ENCODE data around the gene RORB.

Gene RORB

GRCh38 chr9:74496819-74497747 lies at the start of gene RORB:
Gene RORB, plus strand, starts transcription at chr9:74497335. Its CDS starts 642 bp downstream, at chr9:74497977.
- DNase-seq = no peak

- no peak for DNase-seq
Measured at GRCh38 chr9:74447451-74448193, 49.5 kb upstream of the RORB start.

- DNase-seq = no peak
Measured at GRCh38 chr9:74449060-74449459, 48.1 kb upstream of the RORB start.

- DNase-seq = no peak
Measured at GRCh38 chr9:74458832-74459231, 38.3 kb upstream of the RORB start.

GRCh38 chr9:74463825-74464224 lies 33.3 kb upstream of the RORB start:
- no peak for DNase-seq

GRCh38 chr9:74478606-74479005 lies 18.5 kb upstream of the RORB start:
- no peak for DNase-seq

GRCh38 chr9:74479711-74480110 lies 17.4 kb upstream of the RORB start:
- no peak for DNase-seq

- no peak for DNase-seq
Measured at GRCh38 chr9:74487395-74487794, 9.7 kb upstream of the RORB start.

- no peak for DNase-seq
Measured at GRCh38 chr9:74493512-74493911, 3.6 kb upstream of the RORB start.

GRCh38 chr9:74494490-74494889 lies 2.6 kb upstream of the RORB start:
- DNase-seq = no peak

GRCh38 chr9:74496406-74496805 lies 729 bp upstream of the RORB start:
- DNase-seq = no peak

GRCh38 chr9:74497748-74498620 lies 849 bp downstream of the RORB start:
- DNase-seq = no peak

- DNase-seq = no peak
Measured at GRCh38 chr9:74498621-74499095, 1.5 kb downstream of the RORB start.

- DNase-seq = no peak
Measured at GRCh38 chr9:74499111-74499601, 2.0 kb downstream of the RORB start.

- no peak for DNase-seq
Measured at GRCh38 chr9:74499770-74500583, 2.8 kb downstream of the RORB start.

- DNase-seq = no peak
Measured at GRCh38 chr9:74500584-74500924, 3.4 kb downstream of the RORB start.

GRCh38 chr9:74501570-74501969 lies 4.4 kb downstream of the RORB start:
- DNase-seq = no peak

GRCh38 chr9:74503219-74503618 lies 6.1 kb downstream of the RORB start:
- no peak for DNase-seq

GRCh38 chr9:74503666-74504065 lies 6.5 kb downstream of the RORB start:
- no peak for DNase-seq

- no peak for DNase-seq
Measured at GRCh38 chr9:74511333-74511732, 14.2 kb downstream of the RORB start.

GRCh38 chr9:74512416-74512815 lies 15.3 kb downstream of the RORB start:
- DNase-seq = no peak

GRCh38 chr9:74513221-74513620 lies 16.1 kb downstream of the RORB start:
- no peak for DNase-seq
